ENCODE data around the gene IFIT2. TPM values are rescaled to one million over a fixed set of nuclear protein-coding genes. Genes with fewer than 3 reads are reported as not detected.

Gene IFIT2
- total RNA-seq, 2 experiments from 2014 or later, result 16.0 to 34.4 TPM

DNA sequence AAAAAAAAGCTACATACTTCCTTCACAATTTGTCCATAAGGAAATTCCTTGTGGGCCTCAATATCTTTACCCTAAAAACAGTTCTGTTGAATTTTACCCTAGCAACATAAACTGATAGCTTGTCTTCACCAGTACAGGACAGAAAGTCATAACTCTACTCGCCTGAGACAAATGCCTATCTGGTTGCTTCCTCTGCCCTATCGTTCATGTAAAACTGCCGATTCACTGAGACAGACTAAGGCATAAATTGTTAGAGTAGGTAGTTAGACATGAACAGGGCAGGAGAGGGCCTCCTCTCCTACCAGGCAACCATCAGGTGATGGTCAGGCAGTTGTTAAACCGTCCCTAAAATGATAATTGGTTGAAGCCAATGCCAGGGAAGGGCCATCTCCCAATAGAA, 51.0 kb downstream of the IFIT2 start:
- Mint-ChIP-seq H3K36me3 (peaks cover 9% of the 10 kb centered on the region), H3K27me3 (peaks cover 31% of the 10 kb centered on the region), H3K4me3 (no peak overlapping the region), H3K4me1 (peaks cover 27% of the 10 kb centered on the region), H3K9me3 (ENCODE audit: low read depth) (no peaks in the 10 kb centered on the region), H3K27ac (no peak overlapping the region)
- CTCF ChIA-PET, result interaction anchor here (2.1 kb wide), 1 partner anchor 16 kb away, joined by 10 read pairs; no protein-coding TSS in a partner anchor
- no peak for ATAC-seq
- DNase-seq, result no peak

- Mint-ChIP-seq H3K36me3 (peaks cover 9% of the 10 kb centered on the region), H3K4me3 (no peak overlapping the region), H3K4me1 (peaks cover 21% of the 10 kb centered on the region), H3K27me3 (peaks cover 26% of the 10 kb centered on the region), H3K9me3 (ENCODE audit: low read depth) (no peaks in the 10 kb centered on the region), H3K27ac (no peak overlapping the region)
- CTCF ChIA-PET, result no interaction called here
- DNase-seq (no peak), ATAC-seq (no peak)
These were observed 53.6 kb downstream of the IFIT2 start for GRCh38 chr10:89355394-89355931.

DNA sequence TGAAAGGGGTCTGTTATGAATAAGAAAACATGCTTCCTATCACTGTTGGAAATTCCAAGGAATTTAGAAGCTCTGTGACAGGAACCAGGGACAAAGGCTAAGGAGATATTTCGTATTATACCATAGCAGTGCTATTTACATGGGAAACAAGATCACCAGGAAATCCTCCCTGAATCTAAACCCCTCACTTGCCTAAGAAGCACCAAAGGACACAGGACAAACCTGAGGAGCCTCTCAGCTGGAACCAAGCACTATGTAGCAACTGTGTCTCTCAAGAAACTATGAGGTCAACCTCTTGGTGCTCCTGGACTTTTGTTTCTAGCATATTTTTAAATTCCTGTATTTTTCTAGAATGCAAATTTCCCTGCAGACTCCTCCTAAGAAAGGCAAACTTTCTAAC, 55.2 kb downstream of the IFIT2 start:
- Mint-ChIP-seq H3K27me3 (peaks cover 33% of the 10 kb centered on the region), H3K4me1 (peaks cover 4% of the 10 kb centered on the region), H3K4me3 (no peak overlapping the region), H3K27ac (no peak overlapping the region), H3K36me3 (peaks cover 8% of the 10 kb centered on the region), H3K9me3 (ENCODE audit: low read depth) (no peaks in the 10 kb centered on the region)
- ATAC-seq (no peak), DNase-seq (no peak)
- CTCF ChIA-PET, result interaction anchor here (0.9 to 1.2 kb wide), 2 partner anchors 11 to 12 kb away, joined by 3 to 7 read pairs; no protein-coding TSS in a partner anchor

DNA sequence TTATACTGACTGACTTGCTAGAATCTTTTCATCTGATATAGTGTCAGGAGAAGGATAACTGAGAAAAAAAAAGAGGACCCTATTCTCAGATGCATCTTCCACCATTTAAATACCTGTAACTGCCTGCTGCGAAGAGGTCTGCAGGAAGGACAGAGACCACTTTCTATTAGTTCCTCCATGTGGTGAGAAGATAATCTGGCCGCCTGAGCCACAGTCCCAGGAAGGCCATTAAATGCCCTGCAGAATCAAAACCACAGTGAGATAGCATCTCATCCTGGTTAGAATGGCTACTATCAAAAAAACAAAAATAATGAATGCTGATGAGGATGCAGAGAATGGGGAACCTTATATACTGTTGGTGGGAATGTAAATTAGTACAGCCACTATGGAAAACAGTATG, 56.1 kb downstream of the IFIT2 start:
- CTCF ChIA-PET, result interaction anchor here (1.2 kb wide), 1 partner anchor 11 kb away, joined by 7 read pairs; no protein-coding TSS in a partner anchor

More for the DNA sequence above, 56.1 kb downstream of the IFIT2 start:
- H3K27ac Mint-ChIP-seq, result no peak overlapping the region
- no peak for DNase-seq
- H3K4me3 Mint-ChIP-seq, result no peak overlapping the region
- H3K9me3 Mint-ChIP-seq (ENCODE audit: low read depth), result no peaks in the 10 kb centered on the region
- peaks cover 6% of the 10 kb centered on the region for H3K36me3 Mint-ChIP-seq
- no peak for ATAC-seq
- H3K4me1 Mint-ChIP-seq, result peaks cover 1% of the 10 kb centered on the region
- H3K27me3 Mint-ChIP-seq, result peaks cover 33% of the 10 kb centered on the region

Other genes with a start within 250 kb of the IFIT2 start
- not detected for gene CH25H, start 94.7 kb upstream of the IFIT2 start, total RNA-seq
- gene LIPA, start 50.3 kb upstream of the IFIT2 start, total RNA-seq, result 10 to 100 TPM; 24.0 to 28.5 TPM
- 100 to 1,000 TPM in 1 of 2 experiments, 10 to 100 TPM in 1; 54.2 to 151 TPM for gene IFIT3, start 26.0 kb downstream of the IFIT2 start, total RNA-seq
- gene IFIT1B, start 76.0 kb downstream of the IFIT2 start, total RNA-seq, result under 1 TPM in 1 of 2 experiments, not detected in 1; 0.29 TPM
- gene IFIT1, start 90.6 kb downstream of the IFIT2 start, total RNA-seq, result 100 to 1,000 TPM in 1 of 2 experiments, 10 to 100 TPM in 1; 45.8 to 107 TPM
- 10 to 100 TPM; 30.2 to 40.3 TPM for gene IFIT5, start 112.5 kb downstream of the IFIT2 start, total RNA-seq
- gene SLC16A12, start 233.5 kb downstream of the IFIT2 start, total RNA-seq, result not detected

All from activated CD8-positive, alpha-beta memory T cell treated with anti-CD3 and anti-CD28 coated beads, Interleukin-2, amount 10 ng/mL, durations not matched to agents 7 days and 5 days (primary cell).